ENCODE measurements around the gene MGLL. TPM values are rescaled to one million over a fixed set of nuclear protein-coding genes. Genes with fewer than 3 reads are reported as not detected.

Gene MGLL
- total RNA-seq, 1 donor from 2014 or later: 132 TPM

DNA sequence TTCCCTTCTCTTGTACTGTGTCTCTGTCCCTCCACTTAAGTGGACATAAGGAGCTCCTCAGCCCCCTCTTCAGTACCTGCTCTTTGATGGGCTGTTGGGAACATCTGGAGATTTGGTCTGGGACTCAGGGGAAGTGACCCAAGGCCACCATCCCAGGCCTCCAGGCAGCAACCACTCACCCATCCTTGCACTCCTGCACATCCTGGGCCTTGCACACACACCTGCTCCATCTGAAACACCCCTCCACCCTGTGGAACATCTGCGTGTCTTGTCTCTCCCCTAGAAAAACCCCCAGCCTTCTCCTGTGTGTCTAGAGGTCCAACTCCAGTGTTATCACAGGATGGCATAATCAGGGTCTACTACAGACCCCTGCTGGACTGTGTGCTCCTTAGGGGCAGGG, 75.2 kb downstream of the MGLL start:
- DNase-seq (no peak), ATAC-seq (no peak)
- no peaks in the 10 kb centered on the region for H3K9me3 ChIP-seq
- no peak for TF ChIP-seq CTCF (IDR thresholded peaks at IDR 0.05)
- no peaks in the 10 kb centered on the region for H3K36me3 ChIP-seq
- peaks cover 55% of the 10 kb centered on the region for H3K4me1 ChIP-seq
- H3K27me3 ChIP-seq (ENCODE audit: low read depth): no peaks in the 10 kb centered on the region
- no peak overlapping the region for H3K4me3 ChIP-seq
- H3K27ac ChIP-seq: peak overlapping the region; percentile 64
- intact Hi-C loops (cut with DNase I): no loop called here

DNA sequence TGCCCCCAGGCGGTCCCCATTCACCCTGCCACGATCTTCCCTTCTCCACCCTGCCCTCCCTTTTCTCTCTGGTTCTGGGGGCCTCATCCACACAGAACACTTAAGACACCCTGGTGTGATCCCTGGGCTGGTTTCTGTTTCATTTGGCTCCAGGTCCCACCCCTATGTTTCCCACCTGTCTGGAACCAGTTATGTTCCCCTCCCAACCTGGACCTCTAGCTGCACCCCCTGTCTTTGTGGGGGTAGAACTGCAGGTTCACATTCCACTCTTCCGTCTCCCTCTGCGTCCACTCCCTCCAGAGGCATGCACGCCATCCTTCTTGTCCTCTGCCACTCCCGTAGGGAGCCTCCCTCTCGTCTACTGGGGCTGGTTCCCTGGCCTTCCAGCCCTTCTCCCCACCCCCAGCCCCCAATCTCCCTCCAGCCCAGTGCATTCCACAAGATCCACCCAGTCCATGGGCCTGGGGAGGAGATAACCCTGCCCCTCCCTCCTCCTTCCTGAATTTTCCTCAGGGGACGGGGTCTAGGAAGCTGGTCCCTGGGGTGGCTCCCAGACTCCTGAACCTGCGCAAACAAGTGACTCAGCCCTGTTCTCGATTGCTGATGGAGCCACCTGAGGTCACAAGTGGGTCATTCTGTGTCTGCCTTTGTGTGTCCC, 75.8 kb downstream of the MGLL start:
- no peak for DNase-seq
- H3K4me1 ChIP-seq: peaks cover 55% of the 10 kb centered on the region
- no peak overlapping the region for H3K4me3 ChIP-seq
- H3K36me3 ChIP-seq: no peaks in the 10 kb centered on the region
- no peaks in the 10 kb centered on the region for H3K9me3 ChIP-seq
- no peaks in the 10 kb centered on the region for H3K27me3 ChIP-seq (ENCODE audit: low read depth)
- peak overlapping the region; percentile 64 for H3K27ac ChIP-seq
- TF ChIP-seq CTCF (IDR thresholded peaks at IDR 0.05): peak; percentile 25
- intact Hi-C loops (cut with DNase I): no loop called here
- peak; percentile 69 to 82 for ATAC-seq

DNA sequence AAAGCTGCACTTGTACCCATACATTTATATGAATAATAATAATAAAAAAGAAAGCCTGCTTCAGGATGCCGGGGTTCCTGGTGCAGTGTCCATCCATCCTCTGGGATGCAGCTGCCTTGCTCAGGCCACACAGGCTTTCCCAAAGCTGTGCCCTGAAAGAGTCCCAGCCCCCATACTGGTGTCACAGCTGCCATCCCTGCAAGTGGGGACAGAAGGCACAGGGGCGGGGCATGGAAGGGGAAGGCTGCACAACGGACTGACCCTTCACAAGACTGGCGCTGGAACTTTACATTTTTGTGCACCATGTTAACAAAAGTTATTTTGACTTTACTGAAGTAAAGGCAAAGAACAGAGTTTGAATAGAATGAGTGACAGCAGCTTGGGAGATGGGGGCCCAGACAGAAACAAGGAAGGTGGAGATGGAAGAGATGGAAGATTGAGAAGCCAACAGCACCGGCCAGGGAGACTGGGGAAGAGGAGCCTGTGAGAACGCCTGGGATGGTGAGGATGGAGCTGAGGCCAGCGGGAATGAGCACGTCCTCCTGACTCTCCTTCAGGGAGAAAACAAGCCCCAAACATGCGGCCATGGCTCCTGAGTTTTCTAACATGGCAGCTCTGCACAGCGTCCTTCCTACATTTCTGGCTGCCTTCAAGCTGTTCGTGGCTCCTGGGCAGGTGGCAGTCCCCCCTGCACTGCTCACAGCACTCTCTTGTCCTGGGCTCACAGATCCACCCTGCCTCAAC, 76.5 kb downstream of the MGLL start:
- Histone ChIP-seq H3K27ac (peak overlapping the region; percentile 64), H3K36me3 (no peaks in the 10 kb centered on the region), H3K9me3 (no peaks in the 10 kb centered on the region), H3K27me3 (ENCODE audit: low read depth) (no peaks in the 10 kb centered on the region), H3K4me3 (no peak overlapping the region), H3K4me1 (peaks cover 55% of the 10 kb centered on the region)
- TF ChIP-seq CTCF (IDR thresholded peaks at IDR 0.05): no peak
- intact Hi-C loops (cut with DNase I): no loop called here
- DNase-seq (no peak), ATAC-seq (no peak)

GRCh38 chr3:127744875-127745274, 77.4 kb downstream of the MGLL start:
- Histone ChIP-seq H3K9me3 (no peaks in the 10 kb centered on the region), H3K4me3 (no peak overlapping the region), H3K36me3 (no peaks in the 10 kb centered on the region), H3K4me1 (peaks cover 55% of the 10 kb centered on the region), H3K27ac (no peak overlapping the region), H3K27me3 (ENCODE audit: low read depth) (no peaks in the 10 kb centered on the region)
- intact Hi-C loops (cut with DNase I): no loop called here
- no peak for DNase-seq
- no peak for ATAC-seq
- TF ChIP-seq CTCF (IDR thresholded peaks at IDR 0.05): no peak

- DNase-seq (no peak), ATAC-seq (no peak)
- no peak for TF ChIP-seq CTCF (IDR thresholded peaks at IDR 0.05)
- no peaks in the 10 kb centered on the region for H3K27me3 ChIP-seq (ENCODE audit: low read depth)
- no peaks in the 10 kb centered on the region for H3K9me3 ChIP-seq
- peaks cover 52% of the 10 kb centered on the region for H3K4me1 ChIP-seq
- no peak overlapping the region for H3K27ac ChIP-seq
- no peak overlapping the region for H3K4me3 ChIP-seq
- intact Hi-C loops (cut with DNase I): no loop called here
- H3K36me3 ChIP-seq: no peaks in the 10 kb centered on the region
Observed at GRCh38 chr3:127744253-127744815, 78.0 kb downstream of the MGLL start.
